ENCODE results near the gene LAMB3. TPM values are rescaled to one million over a fixed set of nuclear protein-coding genes. Genes with fewer than 3 reads are reported as not detected.

Gene LAMB3
- total RNA-seq, 1 donor from 2014 or later, result not detected

DNA sequence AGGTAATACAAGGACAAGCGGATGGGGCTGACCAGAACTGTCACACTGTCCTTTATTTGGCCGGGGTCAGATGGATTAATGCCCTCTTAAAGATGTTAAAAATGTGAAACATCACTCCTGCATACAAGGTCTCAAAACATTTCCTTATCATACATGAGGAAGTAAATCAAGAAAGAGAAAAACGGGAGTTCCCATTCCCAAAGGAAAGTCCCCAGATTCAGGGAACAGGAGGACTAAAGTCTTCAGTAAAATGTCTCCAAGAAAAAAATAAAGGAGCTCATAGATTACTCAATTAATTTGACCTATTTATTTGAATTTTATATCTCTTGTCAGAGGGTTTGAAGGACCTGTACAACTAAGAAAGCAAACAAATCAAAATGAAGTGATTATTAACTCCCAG is 39.0 kb upstream of the LAMB3 start:
- TF ChIP-seq, protein P1, sequence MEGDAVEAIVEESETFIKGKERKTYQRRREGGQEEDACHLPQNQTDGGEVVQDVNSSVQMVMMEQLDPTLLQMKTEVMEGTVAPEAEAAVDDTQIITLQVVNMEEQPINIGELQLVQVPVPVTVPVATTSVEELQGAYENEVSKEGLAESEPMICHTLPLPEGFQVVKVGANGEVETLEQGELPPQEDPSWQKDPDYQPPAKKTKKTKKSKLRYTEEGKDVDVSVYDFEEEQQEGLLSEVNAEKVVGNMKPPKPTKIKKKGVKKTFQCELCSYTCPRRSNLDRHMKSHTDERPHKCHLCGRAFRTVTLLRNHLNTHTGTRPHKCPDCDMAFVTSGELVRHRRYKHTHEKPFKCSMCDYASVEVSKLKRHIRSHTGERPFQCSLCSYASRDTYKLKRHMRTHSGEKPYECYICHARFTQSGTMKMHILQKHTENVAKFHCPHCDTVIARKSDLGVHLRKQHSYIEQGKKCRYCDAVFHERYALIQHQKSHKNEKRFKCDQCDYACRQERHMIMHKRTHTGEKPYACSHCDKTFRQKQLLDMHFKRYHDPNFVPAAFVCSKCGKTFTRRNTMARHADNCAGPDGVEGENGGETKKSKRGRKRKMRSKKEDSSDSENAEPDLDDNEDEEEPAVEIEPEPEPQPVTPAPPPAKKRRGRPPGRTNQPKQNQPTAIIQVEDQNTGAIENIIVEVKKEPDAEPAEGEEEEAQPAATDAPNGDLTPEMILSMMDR (conservative IDR thresholded peaks at IDR 0.05), result no peak
- Mint-ChIP-seq H3K4me1 (no peaks in the 10 kb centered on the region), H3K27ac (ENCODE audit: unreplicated experiment) (no peak overlapping the region), H3K27me3 (ENCODE audit: low read depth) (peaks cover 48% of the 10 kb centered on the region), H3K36me3 (ENCODE audit: low read depth) (no peaks in the 10 kb centered on the region), H3K4me3 (no peak overlapping the region), H3K9me3 (no peaks in the 10 kb centered on the region)
- no peak for DNase-seq (ENCODE audit: low read depth, low spot score)

GRCh38 chr1:209689477-209689876 is 37.3 kb upstream of the LAMB3 start:
- Mint-ChIP-seq H3K4me3 (no peak overlapping the region), H3K27me3 (ENCODE audit: low read depth) (peaks cover 38% of the 10 kb centered on the region), H3K36me3 (ENCODE audit: low read depth) (no peaks in the 10 kb centered on the region), H3K9me3 (no peaks in the 10 kb centered on the region), H3K4me1 (no peaks in the 10 kb centered on the region), H3K27ac (ENCODE audit: unreplicated experiment) (no peak overlapping the region)
- no peak for DNase-seq (ENCODE audit: low read depth, low spot score)
- TF ChIP-seq, protein P1 (conservative IDR thresholded peaks at IDR 0.05), result no peak

- TF ChIP-seq, protein P1 (conservative IDR thresholded peaks at IDR 0.05), result no peak
- no peaks in the 10 kb centered on the region for H3K4me1 Mint-ChIP-seq
- DNase-seq (ENCODE audit: low read depth, low spot score), result no peak
- H3K27ac Mint-ChIP-seq (ENCODE audit: unreplicated experiment), result no peak overlapping the region
- H3K4me3 Mint-ChIP-seq, result no peak overlapping the region
- no peaks in the 10 kb centered on the region for H3K9me3 Mint-ChIP-seq
- no peaks in the 10 kb centered on the region for H3K36me3 Mint-ChIP-seq (ENCODE audit: low read depth)
- H3K27me3 Mint-ChIP-seq (ENCODE audit: low read depth), result peaks cover 31% of the 10 kb centered on the region
Observed at GRCh38 chr1:209688746-209689234, 36.6 kb upstream of the LAMB3 start.

DNA sequence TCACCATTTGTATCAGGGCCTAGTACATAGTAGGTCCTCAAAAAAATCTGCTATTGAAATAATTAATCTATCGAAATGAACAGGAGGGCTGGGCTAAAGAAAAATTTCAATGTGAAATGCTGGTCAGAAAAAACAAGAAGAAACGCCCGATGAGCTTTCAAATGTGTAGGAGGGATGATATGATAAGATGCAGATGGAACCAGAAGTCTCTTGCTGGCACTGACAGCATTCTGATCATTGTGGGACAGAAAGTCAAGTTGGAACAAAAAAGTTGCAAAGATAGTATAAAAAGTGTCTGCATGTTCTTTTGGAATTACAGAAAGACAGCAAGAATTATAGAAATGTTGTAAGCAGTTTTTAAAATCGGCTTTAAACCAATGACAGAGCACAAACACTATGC is 34.1 kb upstream of the LAMB3 start:
- H3K27ac Mint-ChIP-seq (ENCODE audit: unreplicated experiment), result no peak overlapping the region
- H3K27me3 Mint-ChIP-seq (ENCODE audit: low read depth), result peaks cover 37% of the 10 kb centered on the region
- no peaks in the 10 kb centered on the region for H3K36me3 Mint-ChIP-seq (ENCODE audit: low read depth)
- H3K4me3 Mint-ChIP-seq, result no peak overlapping the region
- no peak for DNase-seq (ENCODE audit: low read depth, low spot score)
- TF ChIP-seq, protein P1 (conservative IDR thresholded peaks at IDR 0.05), result no peak
- H3K9me3 Mint-ChIP-seq, result no peaks in the 10 kb centered on the region
- no peaks in the 10 kb centered on the region for H3K4me1 Mint-ChIP-seq

DNA sequence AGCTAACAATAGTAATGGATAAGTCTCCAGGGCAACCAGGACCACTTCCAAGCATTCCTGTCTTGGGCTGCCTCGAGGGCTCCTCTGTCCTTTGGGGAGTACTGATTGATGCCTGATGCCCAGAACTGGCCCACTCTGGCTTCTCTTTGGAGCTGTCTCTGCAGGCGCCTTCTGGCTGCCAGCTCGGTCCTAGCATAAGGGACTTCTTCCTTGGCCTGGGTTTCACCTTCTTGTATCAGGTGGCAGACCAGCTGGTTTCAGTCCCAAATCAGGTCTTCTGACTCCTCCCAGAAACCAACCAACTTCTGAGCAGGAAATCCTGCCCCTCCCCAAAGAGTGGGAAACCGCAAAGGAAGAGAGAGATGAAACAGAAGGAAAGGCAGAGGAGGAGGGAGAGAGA is 33.6 kb upstream of the LAMB3 start:
- Mint-ChIP-seq H3K4me1 (no peaks in the 10 kb centered on the region), H3K9me3 (no peaks in the 10 kb centered on the region), H3K4me3 (no peak overlapping the region), H3K27me3 (ENCODE audit: low read depth) (peaks cover 37% of the 10 kb centered on the region), H3K36me3 (ENCODE audit: low read depth) (no peaks in the 10 kb centered on the region), H3K27ac (ENCODE audit: unreplicated experiment) (no peak overlapping the region)
- no peak for DNase-seq (ENCODE audit: low read depth, low spot score)
- TF ChIP-seq, protein P1 (conservative IDR thresholded peaks at IDR 0.05), result no peak

All from neural crest cell (in vitro differentiated cells).